H1 (cell line): ENCODE data around the gene CSF2RB. TPM values are rescaled to one million over a fixed set of nuclear protein-coding genes. Genes with fewer than 3 reads are reported as not detected.
A peak's percentile ranks its signal among the peaks of the same experiment; 100 is the strongest.

Experiments used
- CTCF ChIA-PET: fragments of 300-600 bp; sonication (Branson Sonifier 250); formaldehyde crosslinking; loops from one replicate; lab custom pipeline; 2021; ENCODE audit not compliant: partially characterized antibody; lab: Charles Lee
- POLR2A ChIA-PET: fragments of 300-600 bp; sonication (Branson Sonifier 250); formaldehyde crosslinking; loops from one replicate; lab custom pipeline; 2021; ENCODE audit warnings: inconsistent platforms; ENCODE audit not compliant: partially characterized antibody; lab: Charles Lee
- DNase-seq, 2 experiments: peaks; one replicate each; pipeline versions ENCODE4 v3.0.0 to v3.0.0-alpha.2; 2010 to 2022; ENCODE audit warnings: low spot score in 2 of 2, low read depth in 1 of 2, mixed read lengths in 1 of 2
- FAIRE-seq: peaks from 2 replicates; lab custom pipeline; 2011; peaks lifted over from hg19 to GRCh38; lab: Jason Lieb, UNC
- H2AFZ ChIP-seq: 2 replicates; pipeline ENCODE4 v1.8.1; 2012; ENCODE audit warnings: low read length, inconsistent platforms
- H2AK5ac ChIP-seq: 2 replicates; pipeline ENCODE4 v1.6.1; 2013; ENCODE audit warnings: low read depth, low read length
- H2BK120ac ChIP-seq: replicated peaks from 2 replicates; pipeline ENCODE3; 2013; ENCODE audit warnings: low read depth, low read length, inconsistent platforms
- H2BK12ac ChIP-seq: 2 replicates; pipeline ENCODE4 v1.6.1; 2013; ENCODE audit warnings: low read depth, low read length
- H2BK15ac ChIP-seq: 2 replicates; pipeline ENCODE4 v1.6.1; 2013; ENCODE audit warnings: low read length
- H2BK20ac ChIP-seq: 2 replicates; pipeline ENCODE4 v1.6.1; 2013; ENCODE audit warnings: low read length
- H2BK5ac ChIP-seq: 2 replicates; pipeline ENCODE4 v1.6.1; 2013; ENCODE audit warnings: low read depth, low read length
- H3K14ac ChIP-seq: 2 replicates; pipeline ENCODE4 v1.6.1; 2013; ENCODE audit warnings: inconsistent platforms; ENCODE audit not compliant: insufficient read length
- H3K18ac ChIP-seq: 2 replicates; pipeline ENCODE4 v1.6.1; 2013; ENCODE audit warnings: low read length; ENCODE audit errors: extremely low read depth
- H3K23ac ChIP-seq: 2 replicates; pipeline ENCODE4 v1.6.1; 2013; ENCODE audit warnings: inconsistent platforms; ENCODE audit not compliant: insufficient read length
- H3K23me2 ChIP-seq: 2 replicates; pipeline ENCODE4 v1.6.1; 2013; ENCODE audit warnings: low read depth, low read length
- H3K27ac ChIP-seq: 2 replicates; pipeline ENCODE4 v1.6.1; 2011; ENCODE audit warnings: low read depth, low read length, inconsistent platforms
- H3K27me3 ChIP-seq, 4 experiments: replicated peaks in 1 of 4; 1 replicate in 1 of 4; 2 replicates in 3 of 4; pipeline versions ENCODE4 v1.6.1 to v1.8.1; 2011 to 2013; ENCODE audit warnings: low read length in 3 of 4, mild to moderate bottlenecking in 3 of 4, inconsistent platforms in 2 of 4, mixed read lengths in 2 of 4, moderate library complexity in 1 of 4; ENCODE audit not compliant: control insufficient read depth in 3 of 4, insufficient read depth in 3 of 4; ENCODE audit errors: extremely low read depth in 1 of 4
- H3K36me3 ChIP-seq, 4 experiments: 2 replicates each; pipeline versions ENCODE4 v1.6.1 to v1.8.1; 2011 to 2013; ENCODE audit warnings: mild to moderate bottlenecking in 4 of 4, low read length in 3 of 4, moderate library complexity in 2 of 4, control low read depth in 1 of 4, inconsistent platforms in 1 of 4; ENCODE audit not compliant: insufficient read depth in 4 of 4, control insufficient read depth in 2 of 4
- H3K4ac ChIP-seq: replicated peaks from 2 replicates; pipeline ENCODE3; 2013; ENCODE audit warnings: low read length, low read depth, mixed read lengths, inconsistent platforms; ENCODE audit not compliant: insufficient read length
- H3K4me1 ChIP-seq, 4 experiments: replicated peaks in 1 of 4; 1 replicate in 1 of 4; 2 replicates in 3 of 4; pipeline versions ENCODE4 v1.6.1 to v1.8.1; 2011 to 2013; ENCODE audit warnings: low read length in 3 of 4, inconsistent platforms in 2 of 4, mixed read lengths in 1 of 4; ENCODE audit not compliant: insufficient read depth in 4 of 4, control insufficient read depth in 3 of 4
- H3K4me2 ChIP-seq, 2 experiments: 2 replicates each; pipeline versions ENCODE4 v1.6.1 to v1.8.1; 2011 to 2013; ENCODE audit warnings: low read depth in 2 of 2, low read length in 2 of 2, control low read depth in 1 of 2, inconsistent platforms in 1 of 2, mild to moderate bottlenecking in 1 of 2; ENCODE audit not compliant: insufficient read depth in 1 of 2
- H3K4me3 ChIP-seq, 4 experiments: fragments of 200-600, 300-600 bp in 1 of 4; sonication (generic), shearing (Covaris generic), sonication (Bioruptor Twin) in 1 of 4; 2 replicates each; pipeline versions ENCODE4 v1.5.1 to v1.8.1; 2011 to 2016; ENCODE audit warnings: low read length in 4 of 4, low read depth in 3 of 4, control low read depth in 2 of 4, inconsistent platforms in 2 of 4, mild to moderate bottlenecking in 2 of 4, mixed read lengths in 1 of 4, moderate library complexity in 1 of 4; ENCODE audit not compliant: insufficient read depth in 2 of 4; ENCODE audit errors: extremely low read depth in 1 of 4
- H3K56ac ChIP-seq: replicated peaks from 2 replicates; pipeline ENCODE3; 2013; ENCODE audit warnings: low read depth, mild to moderate bottlenecking, mixed read lengths, low read length, inconsistent platforms; ENCODE audit not compliant: insufficient read length
- H3K79me1 ChIP-seq: 2 replicates; pipeline ENCODE4 v1.6.1; 2013; ENCODE audit warnings: low read depth, low read length, control low read depth
- H3K79me2 ChIP-seq, 2 experiments: 2 replicates each; pipeline versions ENCODE4 v1.6.1 to v1.8.1; 2012 to 2013; ENCODE audit warnings: low read length in 2 of 2, mild to moderate bottlenecking in 2 of 2, inconsistent platforms in 1 of 2; ENCODE audit not compliant: insufficient read depth in 2 of 2, control insufficient read depth in 1 of 2
- H3K9ac ChIP-seq, 4 experiments: replicated peaks in 1 of 4; 1 replicate in 1 of 4; 2 replicates in 3 of 4; pipeline versions ENCODE4 v1.6.1 to v1.8.1; 2011 to 2013; ENCODE audit warnings: low read depth in 3 of 4, low read length in 3 of 4, control low read depth in 2 of 4, mild to moderate bottlenecking in 2 of 4, moderate library complexity in 2 of 4, inconsistent platforms in 1 of 4; ENCODE audit errors: extremely low read depth in 1 of 4
- H3K9me3 ChIP-seq, 2 experiments: 2 replicates each; pipeline versions ENCODE4 v1.6.1 to v1.8.1; 2012 to 2013; ENCODE audit warnings: mild to moderate bottlenecking in 2 of 2, moderate library complexity in 2 of 2, control low read depth in 1 of 2, inconsistent platforms in 1 of 2, low read depth in 1 of 2, low read length in 1 of 2, mixed read lengths in 1 of 2; ENCODE audit not compliant: insufficient read depth in 2 of 2
- H4K20me1 ChIP-seq, 2 experiments: replicated peaks in 1 of 2; 2 replicates each; pipeline versions ENCODE3 to v1.8.1; 2011 to 2013; ENCODE audit warnings: inconsistent platforms in 2 of 2, low read length in 2 of 2, mild to moderate bottlenecking in 1 of 2; ENCODE audit not compliant: insufficient read depth in 2 of 2, control insufficient read depth in 1 of 2
- H4K5ac ChIP-seq: 2 replicates; pipeline ENCODE4 v1.6.1; 2013; ENCODE audit warnings: low read length, low read depth, mixed read lengths, inconsistent platforms; ENCODE audit not compliant: insufficient read length
- H4K8ac ChIP-seq: 2 replicates; pipeline ENCODE4 v1.8.0; 2013; ENCODE audit warnings: mild to moderate bottlenecking, moderate library complexity, low read length, inconsistent platforms; ENCODE audit not compliant: insufficient read depth; ENCODE audit errors: extremely low read depth
- H4K91ac ChIP-seq: replicated peaks from 2 replicates; pipeline ENCODE3; 2013; ENCODE audit warnings: low read length, mixed read lengths, inconsistent platforms; ENCODE audit not compliant: insufficient read length
- GABPA ChIP-seq: IDR thresholded peaks from 2 replicates; pipeline ENCODE4 v1.6.1; 2011; ENCODE audit warnings: mild to moderate bottlenecking, low read length, moderate library complexity, borderline replicate concordance; ENCODE audit not compliant: insufficient read depth
- MAFK ChIP-seq: IDR thresholded peaks from 2 replicates; pipeline ENCODE4 v1.6.1; 2012; ENCODE audit warnings: low read depth, mild to moderate bottlenecking, improper control_type of control experiment, low read length
- PHF8 ChIP-seq: fragments of 200-600 bp; sonication (generic); conservative IDR thresholded peaks from 2 replicates; pipeline ENCODE4 v1.7.1; 2012; ENCODE audit warnings: low read depth, mild to moderate bottlenecking, inconsistent platforms, low read length, moderate library complexity
- POU5F1 ChIP-seq: IDR thresholded peaks from 2 replicates; pipeline ENCODE4 v1.6.1; 2011; ENCODE audit warnings: low read depth, mild to moderate bottlenecking, low read length, moderate library complexity
- SIN3A ChIP-seq, 2 experiments: IDR thresholded peaks in 1 of 2; conservative IDR thresholded peaks in 1 of 2; 2 replicates each; pipeline ENCODE4 v1.6.1; 2011 to 2012; ENCODE audit warnings: low read length in 2 of 2, improper control_type of control experiment in 1 of 2, low read depth in 1 of 2, mild to moderate bottlenecking in 1 of 2
- TCF12 ChIP-seq: IDR thresholded peaks from 2 replicates; pipeline ENCODE4 v1.6.1; 2011; ENCODE audit warnings: low read depth, mild to moderate bottlenecking, low read length
- WGBS, 2 experiments: shearing (Covaris generic) in 1 of 2; methylation state at CpG; one replicate each; pipeline versions ENCODE4 v1.1.6 to v1.1.7; 2013 to 2015; ENCODE audit warnings: low lambda C conversion rate in 2 of 2, mixed read lengths in 2 of 2, inconsistent platforms in 1 of 2, low coverage in 1 of 2, missing lambda C conversion rate in 1 of 2; ENCODE audit not compliant: insufficient replicate concordance in 2 of 2, insufficient coverage in 1 of 2, insufficient read length in 1 of 2; ENCODE audit errors: extremely low coverage in 1 of 2, missing lambda C conversion rate in 1 of 2; 5-methylcytosine and 5-hydroxymethylcytosine counted together
- polyA plus RNA-seq, 7 experiments: library from polyadenylated mRNA; depleted of rRNA in 3 of 7; stranded (reverse) in 5 of 7; unstranded in 2 of 7; fragments of >200 nt in 5 of 7; fragments of 200-250 nt in 2 of 7; gene quantifications; 1 replicate in 5 of 7; 2 replicates in 1 of 7; 4 replicates in 1 of 7; pipeline versions ENCODE4 v1.2.1 to v1.2.3, GENCODE V29; 2011 to 2013; ENCODE audit warnings: missing spikeins in 2 of 7, mixed read lengths in 2 of 7
- total RNA-seq: library from RNA; stranded (reverse); fragmentation: NEBNext Ultra II Directional; extraction: Animal tissue kit (Norgen Biotek cat#: 25700); gene quantifications from 2 replicates; pipeline ENCODE4 v1.2.1, GENCODE V29; 2021
- TF ChIP-seq, protein P1 (sequence below), 3 experiments: IDR thresholded peaks; 1 replicate in 2 of 3; 2 replicates in 1 of 3; pipeline versions ENCODE4 v1.5.1 to v1.6.1; 2011; ENCODE audit warnings: low read length in 3 of 3, mild to moderate bottlenecking in 3 of 3, inconsistent platforms in 2 of 3, low read depth in 1 of 3, moderate library complexity in 1 of 3; ENCODE audit not compliant: insufficient read depth in 1 of 3; ENCODE audit errors: control extremely low read depth in 1 of 3

CSF2RB gene
- total and polyA plus RNA-seq, 2 of the 8 experiments (the other 6 are each of a cell fraction or from before 2014, with no cell fraction given) = not detected

DNA sequence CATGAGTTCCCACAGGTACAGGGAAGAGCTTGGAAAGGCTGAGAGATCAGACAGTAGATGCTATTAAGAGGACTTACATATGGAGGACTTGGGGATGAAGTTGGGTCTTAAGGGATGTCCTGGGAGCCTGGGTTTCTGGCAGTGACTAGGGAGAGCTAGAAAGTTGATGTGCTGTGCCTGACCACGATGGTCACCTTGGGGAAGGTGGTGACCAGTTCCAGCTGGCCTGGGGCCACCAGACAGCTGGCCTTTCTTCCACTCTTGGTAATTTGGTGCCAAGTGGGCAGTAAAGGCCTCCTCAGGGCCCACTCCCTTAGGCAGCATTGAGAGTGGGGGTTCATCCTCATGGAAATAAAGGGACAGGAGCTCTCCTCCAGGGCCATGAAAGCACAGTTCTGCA is 13.9 kb upstream of the CSF2RB start:
- Histone ChIP-seq H2BK120ac (no peak overlapping the region), H3K23me2 (no peaks in the 10 kb centered on the region), H3K18ac (no peak overlapping the region), H3K14ac (no peak overlapping the region), H3K79me1 (0 out of 2 replicates have a peak, but pooled peaks cover 2% of the 10 kb centered on the region), H4K5ac (no peak overlapping the region), H4K91ac (no peak overlapping the region), H3K4ac (no peak overlapping the region), H3K79me2 (no peaks in the 10 kb centered on the region), H2BK5ac (peak overlapping the region; percentile 93; the same call in 1 of the 2 replicates), H4K20me1 (no peaks in the 10 kb centered on the region), H3K27me3 (peaks cover 0 to 6% (median 2%) of the 10 kb centered on the region in 4 experiments; a peak in 2 of 7 replicates), H3K4me1 (peaks cover 11 to 17% (median 13%) of the 10 kb centered on the region in 4 experiments), H2BK12ac (peak overlapping the region; percentile 99), H2BK15ac (peak overlapping the region; percentile 74; the same call in 1 of the 2 replicates), H3K4me3 (no peak overlapping the region), H2AFZ (no peak overlapping the region), H3K23ac (no peak overlapping the region), H3K36me3 (no peaks in the 10 kb centered on the region), H2AK5ac (no peak overlapping the region; the same call in 1 of the 2 replicates), H4K8ac (no peak overlapping the region), H3K9ac (no peak overlapping the region), H3K9me3 (peaks cover 9 to 18% of the 10 kb centered on the region in 2 experiments; a peak in 3 of 4 replicates), H3K27ac (no peak overlapping the region), H2BK20ac (peak overlapping the region; percentile 98; the same call in 1 of the 2 replicates), H3K4me2 (no peak overlapping the region), H3K56ac (no peak overlapping the region)
- no peak for TF ChIP-seq GABPA
- TF ChIP-seq POU5F1 = no peak
- TF ChIP-seq, protein P1, sequence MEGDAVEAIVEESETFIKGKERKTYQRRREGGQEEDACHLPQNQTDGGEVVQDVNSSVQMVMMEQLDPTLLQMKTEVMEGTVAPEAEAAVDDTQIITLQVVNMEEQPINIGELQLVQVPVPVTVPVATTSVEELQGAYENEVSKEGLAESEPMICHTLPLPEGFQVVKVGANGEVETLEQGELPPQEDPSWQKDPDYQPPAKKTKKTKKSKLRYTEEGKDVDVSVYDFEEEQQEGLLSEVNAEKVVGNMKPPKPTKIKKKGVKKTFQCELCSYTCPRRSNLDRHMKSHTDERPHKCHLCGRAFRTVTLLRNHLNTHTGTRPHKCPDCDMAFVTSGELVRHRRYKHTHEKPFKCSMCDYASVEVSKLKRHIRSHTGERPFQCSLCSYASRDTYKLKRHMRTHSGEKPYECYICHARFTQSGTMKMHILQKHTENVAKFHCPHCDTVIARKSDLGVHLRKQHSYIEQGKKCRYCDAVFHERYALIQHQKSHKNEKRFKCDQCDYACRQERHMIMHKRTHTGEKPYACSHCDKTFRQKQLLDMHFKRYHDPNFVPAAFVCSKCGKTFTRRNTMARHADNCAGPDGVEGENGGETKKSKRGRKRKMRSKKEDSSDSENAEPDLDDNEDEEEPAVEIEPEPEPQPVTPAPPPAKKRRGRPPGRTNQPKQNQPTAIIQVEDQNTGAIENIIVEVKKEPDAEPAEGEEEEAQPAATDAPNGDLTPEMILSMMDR (IDR thresholded peaks at IDR 0.05; ENCODE audit: control extremely low read depth in 1 of 3, insufficient read depth in 1 of 3, low read depth in 1 of 3, low read length in 3 of 3) = no peak
- TF ChIP-seq TCF12 = no peak
- no peak for TF ChIP-seq SIN3A (conservative IDR thresholded peaks at IDR 0.05 in 1 of 2, IDR thresholded peaks at IDR 0.05 in 1 of 2; ENCODE audit: low read depth in 1 of 2, low read length in 2 of 2)
- TF ChIP-seq MAFK = no peak
- no peak for TF ChIP-seq PHF8
- POLR2A ChIA-PET = interaction anchor here (0.6 to 5.4 kb wide), 2 partner anchors 12 to 25 kb away, joined by 3 to 28 read pairs; partner anchors contain the start of gene CSF2RB
- WGBS, 2 experiments = 100% methylated on average over 1 of the region's 1 CpG; no CpG with 5 or more reads in 1 of the 2 experiments
- CTCF ChIA-PET = interaction anchor here (0.5 to 2.5 kb wide), 8 partner anchors 12 to 310 kb away, joined by 3 to 7 read pairs (median 4); no protein-coding TSS in a partner anchor
- DNase-seq (no peak), FAIRE-seq (no peak)
